Kidney tubule cell (primary cell): ENCODE data around the gene SAT2.
A peak's percentile ranks its signal among the peaks of the same experiment; 100 is the strongest.

Experiments used
- DNase-seq: peaks from one replicate; pipeline ENCODE4 v3.0.0-alpha.2; 2018; ENCODE audit warnings: low spot score

The SAT2 gene

DNA sequence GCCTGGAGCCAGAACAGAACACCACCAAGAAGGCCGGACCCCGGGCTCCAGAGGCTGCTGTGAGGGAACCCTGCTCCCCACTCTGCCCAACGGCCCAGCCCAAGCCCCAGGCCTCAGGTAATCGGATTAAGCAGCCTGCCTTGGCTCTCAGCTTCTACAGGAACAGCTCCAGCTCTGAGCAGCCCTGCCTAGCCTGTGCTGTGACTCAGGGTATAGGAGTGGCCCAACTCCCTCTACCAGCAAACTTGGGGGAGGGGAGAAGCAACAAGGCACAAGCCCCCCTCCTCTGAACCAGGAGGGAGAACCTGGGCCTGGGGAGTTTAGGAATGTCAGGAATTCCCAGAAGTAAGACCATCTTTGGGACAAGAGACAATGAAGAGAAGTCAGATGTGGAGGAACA lies 36.9 kb downstream of the SAT2 start:
- peak; percentile 73 for DNase-seq

DNA sequence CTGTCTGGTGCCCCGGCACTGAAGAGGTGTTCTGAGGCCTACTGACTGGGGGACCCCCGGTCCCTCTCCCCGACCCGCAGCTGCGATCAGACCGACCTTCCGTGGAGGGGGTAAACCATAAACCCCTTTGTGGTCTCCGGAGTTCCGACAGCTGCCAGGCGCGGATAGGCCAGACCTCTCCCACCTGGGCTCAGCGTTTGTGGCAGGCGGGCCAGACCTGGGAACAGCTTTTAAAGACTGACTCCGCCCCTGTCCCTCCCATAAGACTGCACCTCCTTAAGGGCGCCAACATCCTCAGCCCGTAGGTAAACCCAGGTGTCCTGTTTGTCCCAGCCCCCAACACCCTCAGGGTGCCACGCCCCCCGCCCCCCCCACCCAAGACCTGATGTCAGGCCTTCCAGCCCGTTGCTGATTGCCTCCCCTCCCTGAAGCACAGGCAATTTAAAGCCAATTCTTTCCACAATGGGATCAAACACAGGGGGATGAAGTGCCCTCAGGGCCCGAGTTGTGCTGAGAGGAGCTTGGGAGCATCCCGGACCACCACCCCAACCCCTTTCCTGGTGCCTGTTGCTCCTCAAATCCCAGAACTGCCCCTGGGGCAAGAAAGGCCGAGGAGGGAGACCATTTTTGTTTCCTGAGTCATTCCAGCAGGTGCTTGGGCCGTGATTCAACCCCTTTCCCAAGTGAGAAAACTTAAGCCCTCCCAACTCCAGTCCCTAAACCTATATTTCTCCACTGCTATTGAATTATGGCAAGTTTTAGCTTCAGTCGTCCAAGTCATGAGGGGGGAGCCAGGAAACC lies 37.5 kb downstream of the SAT2 start, which contains the start of gene SOX15:
TSS of gene SOX15 (minus strand) at position 204 of the 801 bp plus-strand sequence. CDS start 418 bp downstream, outside the sequence.
- DNase-seq: peak; percentile 70

DNA sequence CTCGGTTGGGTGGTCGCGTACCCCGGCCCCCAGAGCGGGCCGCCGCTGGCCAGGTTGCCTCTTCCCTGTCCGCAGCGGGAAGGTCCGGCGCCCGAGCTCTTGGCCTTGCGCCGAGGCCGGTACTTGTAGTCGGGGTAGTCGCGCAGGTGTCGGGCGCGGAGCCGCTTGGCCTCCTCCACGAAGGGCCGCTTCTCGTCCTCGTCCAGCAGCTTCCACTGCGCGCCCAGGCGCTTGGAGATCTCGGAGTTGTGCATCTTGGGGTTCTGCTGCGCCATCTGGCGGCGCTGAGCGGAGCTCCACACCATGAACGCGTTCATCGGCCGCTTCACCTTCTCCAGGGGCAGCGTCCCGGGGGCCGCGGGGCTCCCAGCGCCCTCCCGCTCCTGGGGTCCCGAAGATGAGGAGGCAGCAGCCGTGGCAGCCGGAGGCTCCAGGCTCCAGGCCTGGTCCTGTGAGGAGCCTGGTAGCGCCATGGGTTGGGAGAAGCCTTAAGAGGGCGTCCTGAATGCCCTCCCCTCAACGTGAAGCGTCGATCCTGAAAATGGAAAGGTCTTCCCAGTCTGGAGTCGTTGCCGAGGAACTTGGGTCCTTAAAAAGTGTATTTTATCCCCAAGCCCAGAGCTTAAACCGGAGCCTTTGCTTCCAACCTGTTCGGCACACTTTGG lies 38.3 kb downstream of the SAT2 start:
- peak; percentile 81 for DNase-seq

DNA sequence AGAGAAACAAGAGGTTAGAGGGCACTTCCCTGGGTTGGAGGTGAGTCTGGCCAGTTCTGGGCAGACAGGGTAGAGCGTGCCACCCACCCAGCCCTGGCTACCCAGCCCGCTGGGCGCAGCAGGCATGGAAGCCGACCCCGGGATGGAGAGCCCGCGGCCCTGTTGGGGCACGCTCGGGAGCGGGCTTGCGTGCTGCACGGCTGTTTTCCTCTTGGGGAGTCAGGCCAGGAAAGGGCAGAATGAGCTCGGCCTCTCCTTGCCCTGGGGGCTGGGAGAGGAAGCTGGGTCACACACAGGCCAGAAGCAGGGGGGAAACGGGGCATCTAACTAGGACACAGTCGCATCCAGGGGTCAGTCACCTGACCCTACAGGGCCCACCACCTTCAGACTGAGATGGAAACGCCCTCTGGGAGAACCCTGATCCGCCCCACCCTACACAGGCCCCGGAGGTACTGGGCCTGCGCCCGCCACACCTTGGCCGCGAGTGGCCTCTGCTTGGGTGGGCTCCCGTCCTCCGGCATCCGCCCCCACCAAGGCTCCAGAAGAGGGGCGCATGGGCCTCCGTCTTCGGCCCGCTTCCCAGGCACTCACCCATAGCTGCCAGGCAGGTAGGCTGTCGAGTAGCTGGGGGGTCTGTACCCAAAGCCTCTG lies 38.9 kb downstream of the SAT2 start:
- DNase-seq: no peak

DNA sequence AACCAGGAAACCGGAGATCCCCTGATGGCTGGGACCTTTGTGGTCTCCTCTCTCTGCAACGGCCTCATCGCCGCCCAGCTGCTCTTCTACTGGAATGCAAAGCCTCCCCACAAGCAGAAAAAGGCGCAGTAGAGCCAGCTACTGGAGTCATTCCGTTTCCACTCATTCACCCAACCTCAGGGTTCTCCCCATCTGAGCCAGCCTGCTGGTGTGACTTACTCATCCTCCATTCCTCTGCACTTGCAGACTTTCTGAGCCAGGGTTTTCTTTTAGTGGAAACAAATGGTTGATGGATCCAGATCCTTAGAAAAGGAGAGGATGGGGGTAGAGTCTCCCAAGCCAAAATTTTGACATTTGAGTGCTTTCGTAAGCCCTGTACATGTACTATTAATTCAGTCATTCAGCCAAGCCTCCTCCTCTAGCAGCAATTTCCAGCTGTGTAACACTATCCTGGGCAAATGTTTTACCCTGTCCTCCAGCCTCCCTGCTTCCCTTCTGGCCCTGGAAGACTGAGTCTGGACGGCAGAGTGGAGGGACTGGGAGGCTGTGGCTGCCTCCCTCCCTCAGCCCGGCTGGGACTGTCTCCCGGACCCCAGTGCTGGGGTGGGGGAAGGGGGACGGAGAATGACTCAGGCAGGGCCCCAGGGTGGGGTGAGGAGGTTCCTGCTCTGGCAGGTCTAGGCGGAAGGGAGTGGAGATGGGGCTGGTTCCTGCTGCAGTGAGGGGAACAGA lies 40.0 kb downstream of the SAT2 start:
- DNase-seq: peak; percentile 59

DNA sequence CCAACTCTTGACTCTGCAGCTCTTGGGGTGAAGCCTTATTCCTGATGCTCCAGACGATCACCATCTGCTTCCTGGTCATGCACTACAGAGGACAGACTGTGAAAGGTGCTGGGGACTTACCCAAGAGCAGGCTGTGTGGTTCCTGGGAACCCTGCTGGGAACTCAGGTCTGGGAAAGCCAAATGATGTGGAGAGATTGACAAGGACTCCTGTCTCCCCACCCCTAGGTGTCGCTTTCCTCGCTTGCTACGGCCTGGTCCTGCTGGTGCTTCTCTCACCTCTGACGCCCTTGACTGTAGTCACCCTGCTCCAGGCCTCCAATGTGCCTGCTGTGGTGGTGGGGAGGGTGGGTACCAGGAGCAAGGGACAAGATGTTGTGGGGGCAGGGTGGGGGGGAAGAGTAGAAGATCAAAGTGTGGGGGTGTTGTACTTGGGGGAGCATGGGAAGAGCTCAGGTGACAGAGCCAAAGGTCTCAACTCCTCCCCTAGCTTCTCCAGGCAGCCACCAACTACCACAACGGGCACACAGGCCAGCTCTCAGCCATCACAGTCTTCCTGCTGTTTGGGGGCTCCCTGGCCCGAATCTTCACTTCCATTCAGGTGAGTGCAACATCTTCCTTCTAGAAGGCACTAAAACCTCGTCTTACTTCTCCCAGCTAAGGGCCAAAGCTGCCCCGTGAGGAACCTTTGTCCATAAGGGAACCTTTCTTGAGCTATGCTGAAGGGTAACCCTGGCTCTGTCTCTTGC lies 40.8 kb downstream of the SAT2 start:
- peak; percentile 38 for DNase-seq

DNA sequence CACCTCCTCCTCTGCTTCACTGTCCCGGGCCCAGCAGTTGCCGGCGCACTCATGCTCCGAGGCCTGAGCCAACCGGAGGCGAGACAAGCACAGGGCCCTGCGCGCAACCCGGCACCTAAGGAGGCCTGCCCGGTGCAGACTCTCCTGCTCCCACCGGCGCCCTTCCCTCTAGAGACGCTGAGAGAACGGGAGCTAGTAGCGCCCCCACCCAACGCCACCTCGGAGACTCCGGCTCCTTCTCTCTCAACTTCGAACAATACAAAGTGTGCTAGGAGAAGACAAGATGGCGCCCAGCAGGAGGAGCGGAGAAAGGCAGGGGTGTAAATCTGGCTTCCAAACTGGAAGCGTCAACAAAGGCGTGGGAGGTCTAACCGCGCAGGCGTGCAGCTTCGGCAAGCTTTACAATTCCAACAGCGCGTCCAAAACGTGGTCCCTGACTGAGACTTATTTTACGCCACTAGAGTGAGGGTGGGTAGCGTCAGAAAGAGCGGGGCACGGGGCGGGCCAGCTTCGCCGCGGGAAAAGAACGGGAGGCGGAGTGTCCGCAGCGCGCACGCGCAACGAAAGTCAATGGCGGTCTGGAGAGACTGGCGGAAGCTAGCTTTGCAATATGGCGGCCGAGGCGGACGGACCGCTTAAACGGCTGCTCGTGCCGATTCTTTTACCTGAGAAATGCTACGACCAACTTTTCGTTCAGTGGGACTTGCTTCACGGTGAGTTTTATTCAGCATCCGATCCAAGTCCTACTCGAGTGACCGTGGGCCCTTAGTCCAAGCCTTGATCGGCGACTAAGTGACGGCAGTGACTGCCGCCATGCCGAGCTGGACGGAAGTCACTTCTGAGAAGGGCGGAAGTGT lies 44.1 kb downstream of the SAT2 start, which contains the start of gene MPDU1:
TSS of gene MPDU1 (plus strand) at position 600 of the 857 bp plus-strand sequence. CDS start at position 611, 11 bp downstream.
- peak; percentile 96 for DNase-seq

DNA sequence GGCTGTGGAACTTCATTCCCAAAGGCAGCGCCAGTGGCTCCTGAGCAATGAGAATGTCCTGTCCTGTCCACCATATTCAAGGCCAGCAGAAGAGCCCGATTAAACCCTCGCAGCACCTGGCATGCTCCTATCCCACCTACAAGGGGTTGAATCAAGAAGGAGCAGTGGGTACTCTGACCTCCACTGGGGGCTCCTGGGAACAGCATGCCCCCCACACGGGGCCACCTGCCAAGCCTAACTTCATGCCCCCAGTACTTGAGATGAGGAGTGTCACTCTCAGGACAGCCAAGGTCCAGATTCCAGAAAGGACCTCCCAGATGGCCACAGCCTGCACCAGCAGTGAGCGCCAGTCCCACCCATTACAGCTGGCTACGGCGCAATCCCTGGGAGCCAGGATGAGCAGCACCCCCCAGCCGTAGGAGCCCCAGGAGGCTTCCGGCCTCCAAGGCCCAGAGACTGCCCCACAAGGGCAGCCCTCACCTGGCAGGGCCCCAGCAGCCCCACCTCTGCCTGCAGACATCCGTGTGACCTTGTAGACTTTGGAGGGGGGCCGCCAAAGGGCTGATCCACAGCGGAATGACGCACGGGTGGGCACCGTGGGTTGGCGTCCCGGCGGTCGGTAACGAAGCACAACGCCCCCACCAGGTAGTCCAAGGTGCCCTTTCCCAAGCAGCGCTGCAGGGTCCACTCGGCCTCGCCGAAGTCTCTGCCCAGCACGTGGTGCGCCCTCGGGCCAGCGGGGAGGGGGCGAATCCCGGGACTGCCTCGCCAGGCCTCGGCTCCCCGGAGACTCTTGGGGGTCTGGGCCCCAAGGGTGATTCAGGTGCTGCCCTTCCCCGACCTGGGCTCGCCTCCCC lies 45.0 kb downstream of the SAT2 start:
- DNase-seq: no peak

DNA sequence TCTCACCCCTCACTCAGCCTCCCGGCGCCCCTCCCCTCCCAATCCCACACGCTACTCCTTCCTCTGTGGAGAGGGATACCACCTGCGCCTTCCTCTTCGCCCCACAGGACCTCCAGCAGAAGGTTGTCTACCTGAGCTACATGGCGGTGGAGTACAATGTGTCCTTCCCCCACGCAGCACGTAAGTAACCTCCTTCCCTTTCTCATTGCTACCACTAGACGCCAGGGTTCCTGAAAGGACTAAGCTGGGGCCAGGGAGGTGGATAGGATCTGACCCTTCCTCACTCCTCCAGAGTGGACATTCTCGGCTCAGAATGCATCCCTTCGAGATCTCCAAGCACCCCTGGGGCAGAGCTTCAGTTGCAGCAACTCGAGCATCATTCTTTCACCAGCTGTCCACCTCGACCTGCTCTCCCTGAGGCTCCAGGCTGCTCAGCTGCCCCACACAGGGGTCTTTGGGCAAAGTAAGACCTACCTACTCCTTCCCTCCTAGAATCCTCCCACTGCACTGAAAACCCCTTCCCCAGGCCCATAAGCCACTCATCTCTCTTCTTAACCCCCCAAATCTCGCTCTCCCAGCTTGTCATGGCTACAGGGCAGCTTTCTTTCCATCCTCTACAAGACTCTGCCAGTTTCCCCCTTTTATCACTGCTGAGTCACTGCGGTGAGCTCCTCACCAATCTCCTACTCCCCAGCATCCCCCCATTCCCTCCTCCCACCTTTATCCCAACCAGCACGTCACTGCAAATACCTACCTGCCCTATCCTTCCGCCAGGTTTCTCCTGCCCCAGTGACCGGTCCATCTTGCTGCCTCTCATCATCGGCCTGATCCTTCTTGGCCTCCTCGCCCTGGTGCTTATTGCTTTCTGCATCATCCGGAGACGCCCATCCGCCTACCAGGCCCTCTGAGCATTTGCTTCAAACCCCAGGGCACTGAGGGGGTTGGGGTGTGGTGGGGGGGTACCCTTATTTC lies 46.7 kb downstream of the SAT2 start:
- DNase-seq: no peak

DNA sequence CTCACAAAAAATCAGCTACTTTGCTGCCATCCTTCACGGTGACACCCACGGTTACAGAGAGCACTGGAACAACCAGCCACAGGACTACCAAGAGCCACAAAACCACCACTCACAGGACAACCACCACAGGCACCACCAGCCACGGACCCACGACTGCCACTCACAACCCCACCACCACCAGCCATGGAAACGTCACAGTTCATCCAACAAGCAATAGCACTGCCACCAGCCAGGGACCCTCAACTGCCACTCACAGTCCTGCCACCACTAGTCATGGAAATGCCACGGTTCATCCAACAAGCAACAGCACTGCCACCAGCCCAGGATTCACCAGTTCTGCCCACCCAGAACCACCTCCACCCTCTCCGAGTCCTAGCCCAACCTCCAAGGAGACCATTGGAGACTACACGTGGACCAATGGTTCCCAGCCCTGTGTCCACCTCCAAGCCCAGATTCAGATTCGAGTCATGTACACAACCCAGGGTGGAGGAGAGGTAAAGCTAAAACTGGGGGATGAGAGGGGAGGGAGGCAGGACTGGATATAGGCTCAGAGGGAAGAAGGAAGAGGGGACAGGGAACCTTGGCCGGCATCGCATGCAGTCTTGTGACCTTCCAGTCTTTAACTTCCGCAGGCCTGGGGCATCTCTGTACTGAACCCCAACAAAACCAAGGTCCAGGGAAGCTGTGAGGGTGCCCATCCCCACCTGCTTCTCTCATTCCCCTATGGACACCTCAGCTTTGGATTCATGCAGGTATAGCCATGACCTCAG lies 47.6 kb downstream of the SAT2 start:
- DNase-seq: no peak

DNA sequence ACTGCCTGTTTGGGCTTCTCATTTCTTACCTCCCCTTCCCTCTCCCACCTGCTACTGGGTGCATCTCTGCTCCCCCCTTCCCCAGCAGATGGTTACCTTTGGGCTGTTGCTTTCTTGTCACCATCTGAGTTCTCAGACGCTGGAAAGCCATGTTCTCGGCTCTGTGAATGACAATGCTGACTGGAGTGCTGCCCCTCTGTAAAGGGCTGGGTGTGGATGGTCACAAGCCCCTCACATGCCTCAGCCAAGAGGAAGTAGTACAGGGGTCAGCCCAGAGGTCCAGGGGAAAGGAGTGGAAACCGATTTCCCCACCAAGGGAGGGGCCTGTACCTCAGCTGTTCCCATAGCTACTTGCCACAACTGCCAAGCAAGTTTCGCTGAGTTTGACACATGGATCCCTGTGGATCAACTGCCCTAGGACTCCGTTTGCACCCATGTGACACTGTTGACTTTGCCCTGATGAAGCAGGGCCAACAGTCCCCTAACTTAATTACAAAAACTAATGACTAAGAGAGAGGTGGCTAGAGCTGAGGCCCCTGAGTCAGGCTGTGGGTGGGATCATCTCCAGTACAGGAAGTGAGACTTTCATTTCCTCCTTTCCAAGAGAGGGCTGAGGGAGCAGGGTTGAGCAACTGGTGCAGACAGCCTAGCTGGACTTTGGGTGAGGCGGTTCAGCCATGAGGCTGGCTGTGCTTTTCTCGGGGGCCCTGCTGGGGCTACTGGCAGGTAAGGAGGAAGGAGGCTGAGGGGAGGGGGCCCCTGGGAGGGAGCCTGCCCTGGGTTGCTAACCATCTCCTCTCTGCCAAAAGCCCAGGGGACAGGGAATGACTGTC lies 48.4 kb downstream of the SAT2 start, which contains the start of gene CD68:
TSS of gene CD68 (plus strand) at position 638 of the 833 bp plus-strand sequence. CDS start at position 678, 40 bp downstream.
- peak; percentile 97 for DNase-seq

DNA sequence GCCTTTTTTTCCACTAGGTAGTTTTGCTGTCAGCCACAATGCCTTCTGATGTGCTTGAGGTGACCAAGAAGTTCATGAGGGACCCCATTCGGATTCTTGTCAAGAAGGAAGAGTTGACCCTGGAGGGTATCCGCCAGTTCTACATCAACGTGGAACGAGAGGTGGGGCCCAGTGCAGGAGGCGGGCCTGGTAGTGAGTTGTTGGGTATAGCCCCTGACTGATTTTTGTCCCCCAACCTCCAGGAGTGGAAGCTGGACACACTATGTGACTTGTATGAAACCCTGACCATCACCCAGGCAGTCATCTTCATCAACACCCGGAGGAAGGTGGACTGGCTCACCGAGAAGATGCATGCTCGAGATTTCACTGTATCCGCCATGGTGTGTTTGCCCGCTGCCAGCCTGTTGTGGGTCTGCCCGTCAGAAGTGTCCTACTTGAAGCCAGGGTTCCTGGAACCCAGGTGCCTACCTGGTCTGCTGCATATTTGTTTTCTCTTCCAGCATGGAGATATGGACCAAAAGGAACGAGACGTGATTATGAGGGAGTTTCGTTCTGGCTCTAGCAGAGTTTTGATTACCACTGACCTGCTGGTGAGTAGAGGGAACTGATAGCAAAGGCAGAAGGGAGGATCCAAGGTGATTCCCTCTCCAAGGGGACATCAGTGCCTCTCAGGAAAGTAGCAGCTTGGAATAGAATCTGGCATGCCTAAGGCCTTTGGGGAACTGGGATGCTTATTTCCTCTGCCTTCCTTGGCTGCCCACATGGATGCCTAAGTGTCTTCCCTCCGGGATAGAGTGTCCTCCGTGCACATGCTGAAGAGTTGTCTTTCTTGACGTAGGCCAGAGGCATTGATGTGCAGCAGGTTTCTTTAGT lies 50.1 kb downstream of the SAT2 start:
- no peak for DNase-seq

DNA sequence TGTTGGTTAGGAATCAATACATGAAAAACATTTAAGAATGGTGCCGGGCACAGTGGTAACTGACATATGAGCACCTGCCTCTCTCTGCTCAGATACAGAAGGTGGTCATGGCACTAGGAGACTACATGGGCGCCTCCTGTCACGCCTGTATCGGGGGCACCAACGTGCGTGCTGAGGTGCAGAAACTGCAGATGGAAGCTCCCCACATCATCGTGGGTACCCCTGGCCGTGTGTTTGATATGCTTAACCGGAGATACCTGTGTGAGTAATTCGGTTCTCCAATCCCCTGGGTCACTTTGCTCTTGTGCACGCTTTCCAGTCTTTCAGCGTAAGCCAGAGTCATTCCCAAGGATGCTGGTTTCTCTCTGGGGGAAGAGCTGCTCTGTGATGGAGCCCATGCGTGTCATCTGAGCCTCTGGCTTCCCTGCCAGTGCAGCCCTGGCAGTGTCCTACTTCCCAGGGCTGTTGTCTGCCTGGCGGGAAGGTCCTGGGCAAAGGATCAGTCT lies 51.1 kb downstream of the SAT2 start:
- DNase-seq: no peak
